IPS-18c (cell line): ENCODE results near the gene SLC25A13.

ENCODE experiments used
- H3K4me3 ChIP-seq: 2 replicates; pipeline ENCODE4 v1.7.0; 2013; ENCODE audit warnings: low read depth, mild to moderate bottlenecking, low read length, moderate library complexity; ENCODE audit not compliant: insufficient read depth
- H3K9me3 ChIP-seq: one replicate; pipeline ENCODE4 v1.6.1; 2013; ENCODE audit warnings: mild to moderate bottlenecking, low read length, moderate library complexity; ENCODE audit not compliant: control insufficient read depth, insufficient read depth

Gene SLC25A13

DNA sequence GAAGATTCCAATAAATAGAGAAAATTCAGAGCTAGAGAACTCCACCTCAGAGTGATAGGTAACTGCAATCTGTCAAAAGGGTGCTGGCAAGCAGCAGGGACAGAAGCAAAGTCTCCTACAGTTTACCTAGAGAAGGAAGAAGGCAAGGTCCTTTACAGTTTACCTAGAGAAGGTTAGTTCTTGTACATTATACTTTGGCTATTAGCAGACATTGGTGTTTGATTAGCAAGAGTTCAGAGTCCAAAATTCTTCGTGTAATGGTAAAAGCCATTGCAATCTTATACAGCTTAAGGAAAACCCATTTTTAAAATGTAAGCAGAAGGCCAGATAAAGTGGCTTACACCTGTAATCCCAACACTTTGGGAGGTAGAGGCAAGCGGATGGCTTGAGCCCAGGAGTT lies 45.9 kb downstream of the SLC25A13 start:
- no peak overlapping the region for H3K4me3 ChIP-seq
- H3K9me3 ChIP-seq, result no peaks in the 10 kb centered on the region

DNA sequence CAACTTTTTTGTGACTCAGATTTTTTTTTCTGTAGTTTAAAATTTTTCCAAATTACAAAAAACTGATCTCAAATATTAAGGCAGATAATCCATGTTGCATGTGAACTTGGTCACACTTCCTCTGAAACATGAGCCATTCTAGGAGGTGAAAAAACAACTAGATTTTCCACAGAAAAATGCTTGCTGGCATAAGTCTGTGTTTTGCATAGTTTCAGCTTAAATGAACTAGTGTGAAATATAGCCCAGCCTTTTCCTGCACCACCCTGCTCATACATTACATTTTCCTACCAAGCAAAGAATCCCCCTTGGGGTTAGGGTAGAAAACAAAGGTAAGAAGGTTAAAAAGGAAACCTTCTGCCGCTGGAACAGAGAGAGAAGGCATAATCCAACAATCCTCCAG lies 48.2 kb downstream of the SLC25A13 start:
- no peak overlapping the region for H3K4me3 ChIP-seq
- H3K9me3 ChIP-seq, result no peaks in the 10 kb centered on the region

- no peak overlapping the region for H3K4me3 ChIP-seq
- no peaks in the 10 kb centered on the region for H3K9me3 ChIP-seq
These were observed 52.5 kb downstream of the SLC25A13 start for GRCh38 chr7:96269246-96269994.

GRCh38 chr7:96266580-96266979 lies 55.3 kb downstream of the SLC25A13 start:
- no peak overlapping the region for H3K4me3 ChIP-seq
- H3K9me3 ChIP-seq, result no peaks in the 10 kb centered on the region

GRCh38 chr7:96266015-96266414 lies 55.9 kb downstream of the SLC25A13 start:
- H3K9me3 ChIP-seq, result no peaks in the 10 kb centered on the region
- H3K4me3 ChIP-seq, result no peak overlapping the region

DNA sequence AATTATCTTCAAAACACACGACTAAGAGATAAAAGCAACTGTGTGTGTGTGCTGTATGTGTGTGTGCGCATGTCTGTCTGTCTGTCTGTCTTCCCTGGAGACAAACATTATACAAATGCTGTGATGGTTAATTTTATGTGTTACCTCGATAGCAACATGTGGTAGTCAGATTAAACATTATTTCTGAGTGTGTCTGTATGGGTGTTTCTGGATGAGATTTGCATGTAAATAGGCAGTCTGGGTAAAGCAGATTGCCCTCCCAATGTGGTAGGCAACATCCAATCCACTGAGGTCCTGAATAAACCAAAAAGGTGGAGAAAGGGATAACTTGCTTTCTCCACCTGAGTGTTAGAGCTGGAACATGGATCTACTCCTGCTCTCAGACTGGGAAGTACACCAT lies 67.9 kb downstream of the SLC25A13 start:
- H3K9me3 ChIP-seq, result no peaks in the 10 kb centered on the region
- no peak overlapping the region for H3K4me3 ChIP-seq

DNA sequence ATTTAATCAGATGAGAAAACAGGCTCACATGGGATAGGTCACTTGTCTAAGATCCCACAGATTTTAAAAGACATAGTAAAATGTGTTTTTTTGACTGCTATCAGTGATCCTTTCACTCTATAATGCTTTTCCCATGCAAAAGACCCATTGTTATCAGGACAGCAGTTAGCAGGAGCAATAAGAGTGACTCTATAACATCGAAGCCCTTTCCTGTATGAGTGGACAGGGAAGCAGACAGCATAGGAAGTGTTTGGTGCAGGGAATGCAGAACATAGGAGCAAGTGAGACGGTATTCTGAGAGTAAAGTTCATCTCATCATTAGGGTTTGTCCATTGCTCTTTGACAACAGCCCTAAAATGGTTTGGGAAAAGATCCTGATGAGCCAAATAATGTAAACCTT lies 68.5 kb downstream of the SLC25A13 start:
- Histone ChIP-seq H3K4me3 (no peak overlapping the region), H3K9me3 (no peaks in the 10 kb centered on the region)

GRCh38 chr7:96250776-96251361 lies 71.0 kb downstream of the SLC25A13 start:
- Histone ChIP-seq H3K9me3 (no peaks in the 10 kb centered on the region), H3K4me3 (no peak overlapping the region)

GRCh38 chr7:96248405-96248804 lies 73.5 kb downstream of the SLC25A13 start:
- Histone ChIP-seq H3K9me3 (no peaks in the 10 kb centered on the region), H3K4me3 (no peak overlapping the region)

- Histone ChIP-seq H3K4me3 (no peak overlapping the region), H3K9me3 (no peaks in the 10 kb centered on the region)
These were observed 75.0 kb downstream of the SLC25A13 start for GRCh38 chr7:96246919-96247318.

- H3K4me3 ChIP-seq, result no peak overlapping the region
- H3K9me3 ChIP-seq, result no peaks in the 10 kb centered on the region
These were observed 77.0 kb downstream of the SLC25A13 start for GRCh38 chr7:96244992-96245292.

DNA sequence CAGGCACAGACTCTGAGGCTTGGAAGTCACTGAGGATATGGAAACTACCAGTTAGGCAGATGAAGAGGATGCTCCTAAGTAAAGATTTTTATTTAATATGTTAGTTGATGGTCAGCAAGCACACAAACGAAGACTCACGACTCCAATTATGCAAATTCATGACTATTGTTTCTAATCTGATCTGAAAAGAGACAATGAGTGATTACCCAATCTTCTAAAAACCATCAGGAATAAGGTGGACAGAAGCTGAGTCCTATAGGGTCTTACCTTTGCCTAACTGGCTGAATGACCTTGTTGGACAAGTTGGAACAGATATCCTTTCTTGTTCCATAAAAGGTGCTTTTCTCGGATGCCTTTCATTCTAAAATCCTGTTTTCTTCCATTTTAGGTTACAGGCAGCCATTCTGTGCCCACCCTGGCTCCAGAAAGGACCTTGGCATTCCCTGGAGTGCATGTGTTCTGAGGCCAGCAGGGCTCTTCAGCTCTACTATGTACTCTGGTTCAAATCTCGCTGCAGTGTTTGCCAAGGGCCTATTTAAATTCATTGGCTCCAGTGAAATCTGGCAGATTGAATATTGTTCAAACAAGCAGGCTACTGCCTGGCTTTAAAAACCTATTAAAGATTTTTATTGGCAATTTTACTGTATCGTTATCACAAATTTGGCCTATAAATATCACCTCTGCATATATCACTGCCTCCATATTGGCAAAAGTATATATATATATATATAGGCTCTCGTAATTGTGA lies 77.5 kb downstream of the SLC25A13 start:
- H3K9me3 ChIP-seq, result no peaks in the 10 kb centered on the region
- H3K4me3 ChIP-seq, result no peak overlapping the region

DNA sequence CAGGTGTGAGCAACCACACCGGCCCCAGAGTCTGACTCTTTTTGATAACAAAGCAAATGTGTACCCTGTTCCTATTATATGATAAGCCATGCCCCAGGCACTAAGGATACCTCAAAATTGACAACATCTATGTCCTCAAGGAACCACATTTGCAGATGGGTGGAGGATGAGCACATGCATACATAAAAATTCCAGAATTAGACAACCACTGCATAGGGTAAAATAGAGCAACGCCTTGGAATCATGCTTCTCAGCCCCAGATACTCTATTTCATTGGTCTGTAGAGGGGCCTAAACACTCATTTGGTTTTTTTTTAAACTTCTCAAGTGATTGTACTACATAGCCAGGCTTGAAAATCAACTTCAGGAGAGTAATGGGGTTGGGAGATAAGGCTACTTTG lies 78.7 kb downstream of the SLC25A13 start:
- no peaks in the 10 kb centered on the region for H3K9me3 ChIP-seq
- no peak overlapping the region for H3K4me3 ChIP-seq

GRCh38 chr7:96241855-96242254 lies 80.0 kb downstream of the SLC25A13 start:
- no peak overlapping the region for H3K4me3 ChIP-seq
- H3K9me3 ChIP-seq, result no peaks in the 10 kb centered on the region

- H3K9me3 ChIP-seq, result no peaks in the 10 kb centered on the region
- H3K4me3 ChIP-seq, result no peak overlapping the region
These were observed 82.7 kb downstream of the SLC25A13 start for GRCh38 chr7:96238976-96239766.

DNA sequence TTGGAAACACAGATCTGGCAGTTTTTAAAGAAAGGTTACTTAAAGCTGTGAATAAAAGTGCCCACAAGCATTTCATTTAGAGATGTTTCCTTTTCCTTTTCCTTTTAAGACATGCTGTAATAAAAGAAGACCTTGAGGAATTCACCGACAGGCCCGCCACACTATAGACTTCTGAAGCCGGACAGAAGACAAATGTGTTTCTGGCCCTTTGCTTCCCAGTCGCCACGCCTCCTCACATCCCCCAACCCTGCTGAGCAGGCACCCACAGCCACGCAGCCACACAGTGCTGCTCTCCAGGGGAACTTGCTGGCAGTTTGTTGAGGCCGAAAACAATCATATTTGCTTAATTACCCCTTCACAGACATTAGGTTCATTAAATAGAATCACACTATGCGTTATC lies 83.4 kb downstream of the SLC25A13 start:
- Histone ChIP-seq H3K4me3 (no peak overlapping the region), H3K9me3 (no peaks in the 10 kb centered on the region)

DNA sequence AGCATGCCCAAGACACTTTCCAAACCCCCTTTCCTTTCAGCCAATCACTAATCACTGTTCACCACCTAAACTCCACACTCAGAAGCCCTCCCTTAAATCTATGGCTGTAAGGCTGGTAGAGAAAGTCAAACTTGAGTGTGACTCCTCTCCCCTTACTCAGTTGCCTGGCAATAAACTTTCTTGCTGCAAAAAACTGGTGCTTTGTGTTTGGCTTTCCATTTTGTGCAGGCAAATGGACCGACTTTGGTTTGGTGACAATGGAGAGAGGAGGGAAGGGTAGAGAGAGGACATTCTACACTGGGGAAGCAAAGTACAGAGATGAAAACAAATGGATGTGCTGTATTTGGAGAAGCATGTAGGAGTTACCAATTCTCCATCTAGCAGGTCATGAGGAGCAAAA lies 84.9 kb downstream of the SLC25A13 start:
- no peak overlapping the region for H3K4me3 ChIP-seq
- H3K9me3 ChIP-seq, result no peaks in the 10 kb centered on the region
